ENCODE results near the gene LRP2BP.

Gene LRP2BP

DNA sequence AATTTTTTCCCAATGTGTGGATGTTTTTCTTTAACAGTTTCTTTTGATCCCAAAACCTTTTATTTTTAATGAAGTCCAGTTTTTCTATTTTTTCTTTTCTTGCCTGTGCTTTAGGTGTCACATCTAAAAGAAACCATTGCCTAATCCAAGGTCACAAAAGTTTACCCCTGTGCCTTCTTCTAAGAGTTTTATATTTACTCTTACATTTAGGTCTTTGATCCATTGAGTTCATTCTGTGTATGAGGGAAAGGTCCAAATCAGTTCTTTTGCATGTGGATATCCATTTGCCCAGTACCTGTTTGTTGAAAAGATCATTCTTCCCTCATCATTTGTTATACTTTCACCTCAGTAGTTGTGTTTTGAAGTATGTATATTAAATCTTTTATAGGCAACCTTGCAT lies 13.0 kb downstream of the LRP2BP start:
- TF ChIP-seq, protein P1, sequence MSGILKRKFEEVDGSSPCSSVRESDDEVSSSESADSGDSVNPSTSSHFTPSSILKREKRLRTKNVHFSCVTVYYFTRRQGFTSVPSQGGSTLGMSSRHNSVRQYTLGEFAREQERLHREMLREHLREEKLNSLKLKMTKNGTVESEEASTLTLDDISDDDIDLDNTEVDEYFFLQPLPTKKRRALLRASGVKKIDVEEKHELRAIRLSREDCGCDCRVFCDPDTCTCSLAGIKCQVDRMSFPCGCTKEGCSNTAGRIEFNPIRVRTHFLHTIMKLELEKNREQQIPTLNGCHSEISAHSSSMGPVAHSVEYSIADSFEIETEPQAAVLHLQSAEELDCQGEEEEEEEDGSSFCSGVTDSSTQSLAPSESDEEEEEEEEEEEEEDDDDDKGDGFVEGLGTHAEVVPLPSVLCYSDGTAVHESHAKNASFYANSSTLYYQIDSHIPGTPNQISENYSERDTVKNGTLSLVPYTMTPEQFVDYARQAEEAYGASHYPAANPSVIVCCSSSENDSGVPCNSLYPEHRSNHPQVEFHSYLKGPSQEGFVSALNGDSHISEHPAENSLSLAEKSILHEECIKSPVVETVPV (CRISPR knock-in tag; IDR thresholded peaks at IDR 0.05) = no peak
- TF ChIP-seq BACH2 (CRISPR knock-in tag; IDR thresholded peaks at IDR 0.05; ENCODE audit: borderline replicate concordance) = no peak
- no peak for TF ChIP-seq ZFP30 (CRISPR knock-in tag; IDR thresholded peaks at IDR 0.05)
- TF ChIP-seq, protein P2, sequence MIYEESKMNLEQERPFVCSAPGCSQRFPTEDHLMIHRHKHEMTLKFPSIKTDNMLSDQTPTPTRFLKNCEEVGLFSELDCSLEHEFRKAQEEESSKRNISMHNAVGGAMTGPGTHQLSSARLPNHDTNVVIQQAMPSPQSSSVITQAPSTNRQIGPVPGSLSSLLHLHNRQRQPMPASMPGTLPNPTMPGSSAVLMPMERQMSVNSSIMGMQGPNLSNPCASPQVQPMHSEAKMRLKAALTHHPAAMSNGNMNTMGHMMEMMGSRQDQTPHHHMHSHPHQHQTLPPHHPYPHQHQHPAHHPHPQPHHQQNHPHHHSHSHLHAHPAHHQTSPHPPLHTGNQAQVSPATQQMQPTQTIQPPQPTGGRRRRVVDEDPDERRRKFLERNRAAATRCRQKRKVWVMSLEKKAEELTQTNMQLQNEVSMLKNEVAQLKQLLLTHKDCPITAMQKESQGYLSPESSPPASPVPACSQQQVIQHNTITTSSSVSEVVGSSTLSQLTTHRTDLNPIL (CRISPR knock-in tag; IDR thresholded peaks at IDR 0.05; ENCODE audit: low read depth) = no peak
- no peak for TF ChIP-seq ARNTL (CRISPR knock-in tag; IDR thresholded peaks at IDR 0.05; ENCODE audit: borderline replicate concordance, low read depth)
- TF ChIP-seq, protein P3, sequence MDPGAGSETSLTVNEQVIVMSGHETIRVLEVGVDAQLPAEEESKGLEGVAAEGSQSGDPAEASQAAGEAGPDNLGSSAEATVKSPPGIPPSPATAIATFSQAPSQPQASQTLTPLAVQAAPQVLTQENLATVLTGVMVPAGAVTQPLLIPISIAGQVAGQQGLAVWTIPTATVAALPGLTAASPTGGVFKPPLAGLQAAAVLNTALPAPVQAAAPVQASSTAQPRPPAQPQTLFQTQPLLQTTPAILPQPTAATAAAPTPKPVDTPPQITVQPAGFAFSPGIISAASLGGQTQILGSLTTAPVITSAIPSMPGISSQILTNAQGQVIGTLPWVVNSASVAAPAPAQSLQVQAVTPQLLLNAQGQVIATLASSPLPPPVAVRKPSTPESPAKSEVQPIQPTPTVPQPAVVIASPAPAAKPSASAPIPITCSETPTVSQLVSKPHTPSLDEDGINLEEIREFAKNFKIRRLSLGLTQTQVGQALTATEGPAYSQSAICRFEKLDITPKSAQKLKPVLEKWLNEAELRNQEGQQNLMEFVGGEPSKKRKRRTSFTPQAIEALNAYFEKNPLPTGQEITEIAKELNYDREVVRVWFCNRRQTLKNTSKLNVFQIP (CRISPR knock-in tag; IDR thresholded peaks at IDR 0.05; ENCODE audit: borderline replicate concordance, low read depth) = no peak
- no peak for TF ChIP-seq ISL1 (CRISPR knock-in tag; IDR thresholded peaks at IDR 0.05)
- no peak for TF ChIP-seq ZFP3 (CRISPR knock-in tag; IDR thresholded peaks at IDR 0.05)
- TF ChIP-seq CSDC2 (CRISPR knock-in tag; IDR thresholded peaks at IDR 0.05) = no peak
- no peak for TF ChIP-seq ESRRG (CRISPR knock-in tag; IDR thresholded peaks at IDR 0.05)
- TF ChIP-seq, protein P4, sequence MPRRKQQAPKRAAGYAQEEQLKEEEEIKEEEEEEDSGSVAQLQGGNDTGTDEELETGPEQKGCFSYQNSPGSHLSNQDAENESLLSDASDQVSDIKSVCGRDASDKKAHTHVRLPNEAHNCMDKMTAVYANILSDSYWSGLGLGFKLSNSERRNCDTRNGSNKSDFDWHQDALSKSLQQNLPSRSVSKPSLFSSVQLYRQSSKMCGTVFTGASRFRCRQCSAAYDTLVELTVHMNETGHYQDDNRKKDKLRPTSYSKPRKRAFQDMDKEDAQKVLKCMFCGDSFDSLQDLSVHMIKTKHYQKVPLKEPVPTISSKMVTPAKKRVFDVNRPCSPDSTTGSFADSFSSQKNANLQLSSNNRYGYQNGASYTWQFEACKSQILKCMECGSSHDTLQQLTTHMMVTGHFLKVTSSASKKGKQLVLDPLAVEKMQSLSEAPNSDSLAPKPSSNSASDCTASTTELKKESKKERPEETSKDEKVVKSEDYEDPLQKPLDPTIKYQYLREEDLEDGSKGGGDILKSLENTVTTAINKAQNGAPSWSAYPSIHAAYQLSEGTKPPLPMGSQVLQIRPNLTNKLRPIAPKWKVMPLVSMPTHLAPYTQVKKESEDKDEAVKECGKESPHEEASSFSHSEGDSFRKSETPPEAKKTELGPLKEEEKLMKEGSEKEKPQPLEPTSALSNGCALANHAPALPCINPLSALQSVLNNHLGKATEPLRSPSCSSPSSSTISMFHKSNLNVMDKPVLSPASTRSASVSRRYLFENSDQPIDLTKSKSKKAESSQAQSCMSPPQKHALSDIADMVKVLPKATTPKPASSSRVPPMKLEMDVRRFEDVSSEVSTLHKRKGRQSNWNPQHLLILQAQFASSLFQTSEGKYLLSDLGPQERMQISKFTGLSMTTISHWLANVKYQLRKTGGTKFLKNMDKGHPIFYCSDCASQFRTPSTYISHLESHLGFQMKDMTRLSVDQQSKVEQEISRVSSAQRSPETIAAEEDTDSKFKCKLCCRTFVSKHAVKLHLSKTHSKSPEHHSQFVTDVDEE (CRISPR knock-in tag; IDR thresholded peaks at IDR 0.05) = no peak
- TF ChIP-seq GLIS3 (CRISPR knock-in tag; IDR thresholded peaks at IDR 0.05) = no peak
- no peak for TF ChIP-seq SNAI2 (CRISPR knock-in tag; IDR thresholded peaks at IDR 0.05)
- no peak for TF ChIP-seq ZNF70 (CRISPR knock-in tag; IDR thresholded peaks at IDR 0.05)
- no peak for TF ChIP-seq TCF4 (CRISPR knock-in tag; IDR thresholded peaks at IDR 0.05; ENCODE audit: borderline replicate concordance)
- no peak for TF ChIP-seq ZNF8 (CRISPR knock-in tag; IDR thresholded peaks at IDR 0.05)
- TF ChIP-seq PPARA (CRISPR knock-in tag; IDR thresholded peaks at IDR 0.05; ENCODE audit: borderline replicate concordance) = no peak
- ATAC-seq = no peak

DNA sequence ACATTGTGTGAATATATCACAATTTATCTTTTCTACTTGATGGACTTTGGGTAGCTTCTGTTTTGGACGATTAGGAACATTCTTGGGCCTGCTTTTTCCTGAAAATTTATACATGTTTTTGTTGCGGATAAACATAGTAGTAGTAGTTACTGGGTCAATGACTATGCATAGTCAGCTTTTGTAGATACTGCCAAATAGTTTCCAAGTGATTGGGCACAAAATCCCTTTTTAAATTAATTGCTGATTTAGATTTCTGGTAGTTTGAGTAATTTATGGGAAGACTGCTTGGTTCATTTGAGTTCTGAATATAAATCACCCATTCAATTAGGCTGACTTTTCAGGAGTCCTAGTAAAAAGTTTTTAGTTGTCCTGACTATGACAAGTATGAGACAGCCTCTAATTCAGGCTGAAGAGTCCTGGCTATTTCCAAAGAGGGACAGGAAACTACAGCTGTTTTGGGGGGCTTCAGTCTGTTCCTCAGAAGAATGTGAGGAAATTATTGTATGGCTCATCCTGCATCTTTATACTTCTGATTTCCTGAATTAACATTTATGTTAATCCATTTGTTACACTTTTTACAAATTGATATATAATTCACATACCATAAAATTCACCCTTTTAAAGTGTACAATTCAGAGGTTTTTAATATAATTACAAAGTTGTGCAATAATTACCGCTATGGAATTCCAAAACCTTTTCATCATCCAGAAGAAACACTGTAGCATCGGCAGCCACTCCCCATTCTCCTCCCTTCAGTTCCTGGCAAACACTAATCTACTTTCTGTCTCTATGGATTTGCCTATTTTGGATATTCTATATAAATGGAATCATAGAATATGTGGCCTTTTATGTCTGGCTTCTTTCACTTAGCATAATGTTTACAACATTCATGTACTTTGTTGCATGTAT lies 14.2 kb downstream of the LRP2BP start:
- TF ChIP-seq ZNF8 (CRISPR knock-in tag; IDR thresholded peaks at IDR 0.05) = no peak
- no peak for TF ChIP-seq SNAI2 (CRISPR knock-in tag; IDR thresholded peaks at IDR 0.05)
- no peak for TF ChIP-seq ISL1 (CRISPR knock-in tag; IDR thresholded peaks at IDR 0.05)
- ATAC-seq = no peak

DNA sequence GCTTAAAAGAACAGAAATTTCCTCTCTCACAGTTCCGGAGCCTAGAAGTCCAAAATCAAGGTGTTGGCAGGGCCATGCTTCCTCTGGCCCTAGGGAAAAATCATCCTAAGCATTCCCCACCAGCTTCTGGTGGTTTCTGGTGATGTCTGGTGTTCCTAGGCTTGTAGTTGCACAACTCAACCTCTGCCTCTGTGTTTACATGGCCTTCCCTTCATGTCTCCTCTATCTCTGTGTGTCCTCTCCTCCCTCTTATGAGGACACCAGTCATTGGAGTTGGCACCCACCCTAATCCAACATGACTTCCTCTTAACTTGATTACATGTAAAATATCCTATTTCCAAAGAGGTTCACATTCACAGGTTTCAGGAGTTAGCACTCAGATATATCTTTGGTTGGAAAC lies 15.4 kb downstream of the LRP2BP start:
- TF ChIP-seq ZFP30 (CRISPR knock-in tag; IDR thresholded peaks at IDR 0.05) = no peak
- no peak for TF ChIP-seq GLIS3 (CRISPR knock-in tag; IDR thresholded peaks at IDR 0.05)
- TF ChIP-seq, protein P1 (CRISPR knock-in tag; IDR thresholded peaks at IDR 0.05) = no peak
- no peak for TF ChIP-seq RARB (CRISPR knock-in tag; IDR thresholded peaks at IDR 0.05)
- TF ChIP-seq TOX (CRISPR knock-in tag; IDR thresholded peaks at IDR 0.05; ENCODE audit: borderline replicate concordance) = no peak
- ATAC-seq = no peak
